ENCODE measurements around the gene PCSK6. TPM values are rescaled to one million over a fixed set of nuclear protein-coding genes. Genes with fewer than 3 reads are reported as not detected.

PCSK6 gene
- polyA plus RNA-seq, 1 donor from 2014 or later: 1.1 TPM

DNA sequence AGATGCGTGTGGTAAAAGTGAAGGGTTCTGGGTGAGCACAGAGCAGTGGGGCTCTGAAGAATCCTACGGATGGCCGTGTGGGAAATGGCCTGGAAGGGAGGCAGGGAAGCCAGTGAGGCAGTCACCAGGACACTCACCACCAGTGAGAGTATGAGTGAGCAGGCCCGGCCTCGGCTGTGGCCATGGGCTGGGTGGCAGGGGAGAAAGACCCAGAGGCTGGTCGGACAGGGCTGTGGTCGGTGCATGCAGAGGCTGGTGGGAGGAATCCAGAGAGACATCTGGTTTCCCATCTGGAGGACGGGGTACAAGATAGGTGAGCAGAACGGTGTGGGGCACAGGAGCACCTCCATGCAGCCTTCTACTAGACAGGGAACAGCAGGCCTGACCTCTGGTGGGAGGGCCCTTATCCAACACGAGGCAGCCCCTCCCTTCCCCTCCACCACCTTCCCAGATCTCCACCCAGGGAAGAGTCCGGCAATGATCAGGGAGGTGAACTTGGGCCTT, 10.1 kb downstream of the PCSK6 start:
- Histone ChIP-seq H3K9ac (ENCODE audit: low read length) (no peak overlapping the region), H3K36me3 (ENCODE audit: insufficient read depth, low read length) (no peaks in the 10 kb centered on the region), H3K27ac (ENCODE audit: low read length) (no peak overlapping the region), H3K4me2 (ENCODE audit: low read length) (no peak overlapping the region), H4K20me1 (ENCODE audit: insufficient read depth) (no peaks in the 10 kb centered on the region), H3K9me3 (ENCODE audit: low read length) (no peaks in the 10 kb centered on the region), H3K4me3 (ENCODE audit: low read length) (no peak overlapping the region), H3K79me2 (replicated peaks; ENCODE audit: insufficient read depth, low read length) (no peaks in the 10 kb centered on the region), H2AFZ (ENCODE audit: low read depth, low read length) (no peak overlapping the region), H3K9me2 (ENCODE audit: insufficient read depth, low read length) (no peaks in the 10 kb centered on the region), H3K27me3 (ENCODE audit: insufficient read depth, low read depth, low read length) (no peaks in the 10 kb centered on the region), H3F3A (ENCODE audit: insufficient read depth, low read length, poor library complexity, severe bottlenecking) (no peaks in the 10 kb centered on the region)
- TF ChIP-seq TAF1 (IDR thresholded peaks at IDR 0.05; ENCODE audit: low read depth): no peak
- TF ChIP-seq, protein P1, sequence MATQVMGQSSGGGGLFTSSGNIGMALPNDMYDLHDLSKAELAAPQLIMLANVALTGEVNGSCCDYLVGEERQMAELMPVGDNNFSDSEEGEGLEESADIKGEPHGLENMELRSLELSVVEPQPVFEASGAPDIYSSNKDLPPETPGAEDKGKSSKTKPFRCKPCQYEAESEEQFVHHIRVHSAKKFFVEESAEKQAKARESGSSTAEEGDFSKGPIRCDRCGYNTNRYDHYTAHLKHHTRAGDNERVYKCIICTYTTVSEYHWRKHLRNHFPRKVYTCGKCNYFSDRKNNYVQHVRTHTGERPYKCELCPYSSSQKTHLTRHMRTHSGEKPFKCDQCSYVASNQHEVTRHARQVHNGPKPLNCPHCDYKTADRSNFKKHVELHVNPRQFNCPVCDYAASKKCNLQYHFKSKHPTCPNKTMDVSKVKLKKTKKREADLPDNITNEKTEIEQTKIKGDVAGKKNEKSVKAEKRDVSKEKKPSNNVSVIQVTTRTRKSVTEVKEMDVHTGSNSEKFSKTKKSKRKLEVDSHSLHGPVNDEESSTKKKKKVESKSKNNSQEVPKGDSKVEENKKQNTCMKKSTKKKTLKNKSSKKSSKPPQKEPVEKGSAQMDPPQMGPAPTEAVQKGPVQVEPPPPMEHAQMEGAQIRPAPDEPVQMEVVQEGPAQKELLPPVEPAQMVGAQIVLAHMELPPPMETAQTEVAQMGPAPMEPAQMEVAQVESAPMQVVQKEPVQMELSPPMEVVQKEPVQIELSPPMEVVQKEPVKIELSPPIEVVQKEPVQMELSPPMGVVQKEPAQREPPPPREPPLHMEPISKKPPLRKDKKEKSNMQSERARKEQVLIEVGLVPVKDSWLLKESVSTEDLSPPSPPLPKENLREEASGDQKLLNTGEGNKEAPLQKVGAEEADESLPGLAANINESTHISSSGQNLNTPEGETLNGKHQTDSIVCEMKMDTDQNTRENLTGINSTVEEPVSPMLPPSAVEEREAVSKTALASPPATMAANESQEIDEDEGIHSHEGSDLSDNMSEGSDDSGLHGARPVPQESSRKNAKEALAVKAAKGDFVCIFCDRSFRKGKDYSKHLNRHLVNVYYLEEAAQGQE (IDR thresholded peaks at IDR 0.05; ENCODE audit: borderline replicate concordance): no peak
- no peak for TF ChIP-seq SMC3 (conservative IDR thresholded peaks at IDR 0.05; ENCODE audit: poor library complexity)
- TF ChIP-seq EZH2 (IDR thresholded peaks at IDR 0.05; ENCODE audit: borderline replicate concordance, insufficient read depth, low read length, poor library complexity, severe bottlenecking): no peak
- no peak for TF ChIP-seq POLR2AphosphoS5 (IDR thresholded peaks at IDR 0.05)
- no peak for TF ChIP-seq RAD21 (conservative IDR thresholded peaks at IDR 0.05)
- TF ChIP-seq, protein P2, sequence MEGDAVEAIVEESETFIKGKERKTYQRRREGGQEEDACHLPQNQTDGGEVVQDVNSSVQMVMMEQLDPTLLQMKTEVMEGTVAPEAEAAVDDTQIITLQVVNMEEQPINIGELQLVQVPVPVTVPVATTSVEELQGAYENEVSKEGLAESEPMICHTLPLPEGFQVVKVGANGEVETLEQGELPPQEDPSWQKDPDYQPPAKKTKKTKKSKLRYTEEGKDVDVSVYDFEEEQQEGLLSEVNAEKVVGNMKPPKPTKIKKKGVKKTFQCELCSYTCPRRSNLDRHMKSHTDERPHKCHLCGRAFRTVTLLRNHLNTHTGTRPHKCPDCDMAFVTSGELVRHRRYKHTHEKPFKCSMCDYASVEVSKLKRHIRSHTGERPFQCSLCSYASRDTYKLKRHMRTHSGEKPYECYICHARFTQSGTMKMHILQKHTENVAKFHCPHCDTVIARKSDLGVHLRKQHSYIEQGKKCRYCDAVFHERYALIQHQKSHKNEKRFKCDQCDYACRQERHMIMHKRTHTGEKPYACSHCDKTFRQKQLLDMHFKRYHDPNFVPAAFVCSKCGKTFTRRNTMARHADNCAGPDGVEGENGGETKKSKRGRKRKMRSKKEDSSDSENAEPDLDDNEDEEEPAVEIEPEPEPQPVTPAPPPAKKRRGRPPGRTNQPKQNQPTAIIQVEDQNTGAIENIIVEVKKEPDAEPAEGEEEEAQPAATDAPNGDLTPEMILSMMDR (IDR thresholded peaks at IDR 0.05; ENCODE audit: poor library complexity, severe bottlenecking): no peak
- TF ChIP-seq MXI1 (conservative IDR thresholded peaks at IDR 0.05; ENCODE audit: poor library complexity, severe bottlenecking): no peak
- no peak for TF ChIP-seq EP300 (conservative IDR thresholded peaks at IDR 0.05; ENCODE audit: poor library complexity, severe bottlenecking)

DNA sequence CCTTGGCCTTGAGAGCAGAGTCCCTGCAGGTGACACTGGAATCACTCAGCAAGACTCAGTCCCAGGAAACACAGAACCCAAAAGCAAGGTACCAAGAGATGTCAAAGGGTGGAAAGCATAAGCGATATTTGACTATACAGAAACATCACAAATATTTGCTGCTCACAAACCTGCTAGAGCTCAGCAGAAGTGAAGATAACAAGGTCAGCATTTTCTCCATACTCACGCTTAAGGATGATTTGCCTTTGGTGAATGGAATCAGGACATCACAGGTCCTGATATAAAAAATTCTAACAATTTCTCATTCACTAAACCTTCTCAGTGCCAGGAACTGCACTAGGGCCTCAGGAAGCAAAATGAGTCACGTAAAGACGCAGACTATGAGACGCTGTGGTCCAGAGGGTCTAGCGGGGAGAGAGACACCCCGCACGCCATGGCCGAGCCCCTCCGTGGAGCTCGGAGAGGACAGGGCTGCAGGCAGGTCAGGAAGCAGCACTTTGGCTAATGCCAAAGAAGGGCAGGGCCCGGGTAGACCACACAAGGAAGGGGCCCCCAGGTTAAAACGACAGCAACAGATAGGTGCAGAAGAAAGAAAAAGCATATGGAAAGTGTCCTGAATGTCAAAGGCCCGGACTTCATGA, 10.7 kb downstream of the PCSK6 start:
- Histone ChIP-seq H3K9ac (ENCODE audit: low read length) (no peak overlapping the region), H3K27ac (ENCODE audit: low read length) (no peak overlapping the region)

More for the DNA sequence above, 10.7 kb downstream of the PCSK6 start:
- Histone ChIP-seq H3K27me3 (ENCODE audit: insufficient read depth, low read depth, low read length) (no peaks in the 10 kb centered on the region), H3K9me3 (ENCODE audit: low read length) (no peaks in the 10 kb centered on the region), H3F3A (ENCODE audit: insufficient read depth, low read length, poor library complexity, severe bottlenecking) (no peaks in the 10 kb centered on the region), H3K4me2 (ENCODE audit: low read length) (no peak overlapping the region), H3K36me3 (ENCODE audit: insufficient read depth, low read length) (no peaks in the 10 kb centered on the region), H3K4me3 (ENCODE audit: low read length) (no peak overlapping the region), H4K20me1 (ENCODE audit: insufficient read depth) (no peaks in the 10 kb centered on the region), H3K9me2 (ENCODE audit: insufficient read depth, low read length) (no peaks in the 10 kb centered on the region), H3K79me2 (replicated peaks; ENCODE audit: insufficient read depth, low read length) (no peaks in the 10 kb centered on the region), H2AFZ (ENCODE audit: low read depth, low read length) (no peak overlapping the region)
- TF ChIP-seq, protein P1 (IDR thresholded peaks at IDR 0.05; ENCODE audit: borderline replicate concordance): no peak
- TF ChIP-seq POLR2AphosphoS5 (IDR thresholded peaks at IDR 0.05) (no peak), RAD21 (conservative IDR thresholded peaks at IDR 0.05) (no peak), MXI1 (conservative IDR thresholded peaks at IDR 0.05; ENCODE audit: poor library complexity, severe bottlenecking) (no peak), TAF1 (IDR thresholded peaks at IDR 0.05; ENCODE audit: low read depth) (no peak), SMC3 (conservative IDR thresholded peaks at IDR 0.05; ENCODE audit: poor library complexity) (no peak), EZH2 (IDR thresholded peaks at IDR 0.05; ENCODE audit: borderline replicate concordance, insufficient read depth, low read length, poor library complexity, severe bottlenecking) (no peak), EP300 (conservative IDR thresholded peaks at IDR 0.05; ENCODE audit: poor library complexity, severe bottlenecking) (no peak)
- TF ChIP-seq, protein P2 (IDR thresholded peaks at IDR 0.05; ENCODE audit: poor library complexity, severe bottlenecking): no peak

Measured in neural cell (in vitro differentiated cells).